Calu3 (cell line): Measurements from ENCODE around the gene SLIT1. TPM values are rescaled to one million over a fixed set of nuclear protein-coding genes. Genes with fewer than 3 reads are reported as not detected.

Source experiments
- BruUV-seq: library from RNA; stranded (reverse); fragments of 400-500 nt; replicated peaks from 2 replicates; lab custom pipeline; 2021; lab: Mats Ljungman, UMichigan
- CTCF ChIA-PET: fragments of 300-600 bp; sonication (Branson Sonifier 250); formaldehyde crosslinking; loops from one replicate; lab custom pipeline; 2022; ENCODE audit warnings: antibody characterized with exemption; lab: Charles Lee
- DNase-seq: peaks from one replicate; pipeline ENCODE4 v3.0.0; 2022
- H3K27ac Mint-ChIP-seq: one replicate; pipeline ENCODE4 v1.8.0; 2022; ENCODE audit warnings: mixed read lengths; ENCODE audit not compliant: unreplicated experiment
- H3K27me3 Mint-ChIP-seq: one replicate; pipeline ENCODE4 v1.8.0; 2022; ENCODE audit warnings: mixed read lengths; ENCODE audit not compliant: unreplicated experiment
- H3K36me3 Mint-ChIP-seq: one replicate; pipeline ENCODE4 v1.8.0; 2022; ENCODE audit warnings: mild to moderate bottlenecking, moderate library complexity, mixed read lengths; ENCODE audit not compliant: insufficient read depth, unreplicated experiment
- H3K4me1 Mint-ChIP-seq: one replicate; pipeline ENCODE4 v1.8.0; 2022; ENCODE audit warnings: mild to moderate bottlenecking, low read depth, mixed read lengths; ENCODE audit not compliant: unreplicated experiment
- H3K4me3 Mint-ChIP-seq: one replicate; pipeline ENCODE4 v1.8.0; 2022; ENCODE audit warnings: mild to moderate bottlenecking, low read depth, moderate library complexity, mixed read lengths; ENCODE audit not compliant: unreplicated experiment
- H3K9me3 Mint-ChIP-seq: one replicate; pipeline ENCODE4 v1.8.0; 2022; ENCODE audit warnings: low read depth, mixed read lengths; ENCODE audit not compliant: unreplicated experiment
- CTCF ChIP-seq: fragments of 200-600 bp; IDR thresholded peaks from one replicate; pipeline ENCODE4 v1.8.0; 2022; ENCODE audit warnings: antibody characterized with exemption; ENCODE audit not compliant: unreplicated experiment
- intact Hi-C: fragments of 100-400 bp; cut with micrococcal nuclease; formaldehyde crosslinking; loops from one replicate; pipeline ENCODE4 v1.10.0; 2022; ENCODE audit not compliant: unreplicated experiment
- total RNA-seq: library from RNA; stranded (reverse); gene quantifications from 2 replicates; pipeline ENCODE4 v1.2.3, GENCODE V29; 2022

SLIT1 gene
- total RNA-seq, 1 experiment from 2014 or later: not detected

- DNase-seq: no peak
- H3K4me3 Mint-ChIP-seq: no peak overlapping the region
- no TSS peak for BruUV-seq
- CTCF ChIA-PET: no interaction called here
- no peak overlapping the region for H3K27ac Mint-ChIP-seq
- H3K27me3 Mint-ChIP-seq: peaks cover 13% of the 10 kb centered on the region
- no peaks in the 10 kb centered on the region for H3K9me3 Mint-ChIP-seq
- intact Hi-C loops: no loop called here
- peaks cover 10% of the 10 kb centered on the region for H3K36me3 Mint-ChIP-seq
- no peak for TF ChIP-seq CTCF
- H3K4me1 Mint-ChIP-seq: peaks cover 28% of the 10 kb centered on the region
Observed at GRCh38 chr10:97040706-97041105, 145.1 kb downstream of the SLIT1 start.

- Mint-ChIP-seq H3K36me3 (peaks cover 10% of the 10 kb centered on the region), H3K27me3 (peaks cover 17% of the 10 kb centered on the region), H3K27ac (no peak overlapping the region), H3K4me1 (peaks cover 28% of the 10 kb centered on the region), H3K4me3 (no peak overlapping the region), H3K9me3 (no peaks in the 10 kb centered on the region)
- no peak for DNase-seq
- CTCF ChIA-PET: no interaction called here
- intact Hi-C loops: no loop called here
- TF ChIP-seq CTCF: no peak
- BruUV-seq: no TSS peak
Observed at GRCh38 chr10:97040248-97040584, 145.5 kb downstream of the SLIT1 start.

GRCh38 chr10:97039538-97040247 lies 146.1 kb downstream of the SLIT1 start:
- no peak overlapping the region for H3K4me3 Mint-ChIP-seq

GRCh38 chr10:97038688-97039087 lies 147.1 kb downstream of the SLIT1 start:
- H3K4me3 Mint-ChIP-seq: peak overlapping the region; percentile 38
- no peak for DNase-seq
- no peak overlapping the region for H3K27ac Mint-ChIP-seq
- H3K9me3 Mint-ChIP-seq: no peaks in the 10 kb centered on the region
- TF ChIP-seq CTCF: no peak
- BruUV-seq: no TSS peak
- H3K36me3 Mint-ChIP-seq: peaks cover 10% of the 10 kb centered on the region
- H3K27me3 Mint-ChIP-seq: peaks cover 29% of the 10 kb centered on the region
- CTCF ChIA-PET: interaction anchor here (1.5 kb wide), 1 partner anchor 15 kb away, joined by 7 read pairs; no protein-coding TSS in a partner anchor
- peaks cover 28% of the 10 kb centered on the region for H3K4me1 Mint-ChIP-seq
- intact Hi-C loops: loop anchor here (10.0 kb wide), 1 partner anchor 76 kb away; no protein-coding TSS in a partner anchor

More at GRCh38 chr10:97039538-97040247, 146.1 kb downstream of the SLIT1 start:
- H3K9me3 Mint-ChIP-seq: no peaks in the 10 kb centered on the region
- CTCF ChIA-PET: interaction anchor here (0.6 kb wide), 1 partner anchor 198 kb away, joined by 5 read pairs; no protein-coding TSS in a partner anchor
- H3K36me3 Mint-ChIP-seq: peaks cover 10% of the 10 kb centered on the region
- peaks cover 28% of the 10 kb centered on the region for H3K4me1 Mint-ChIP-seq
- H3K27ac Mint-ChIP-seq: no peak overlapping the region
- TF ChIP-seq CTCF: no peak
- DNase-seq: no peak
- intact Hi-C loops: loop anchor here (10.0 kb wide), 1 partner anchor 75 kb away; no protein-coding TSS in a partner anchor
- BruUV-seq: no TSS peak
- peaks cover 23% of the 10 kb centered on the region for H3K27me3 Mint-ChIP-seq
